CD4-positive, alpha-beta T cell treated with Interleukin-6 for 4 hours (primary cell): ENCODE measurements around the gene C19orf25.

Source experiments
- DNase-seq: peaks from one replicate; pipeline ENCODE4 v3.0.0-alpha.2; 2020; ENCODE audit warnings: mixed read lengths

Gene C19orf25

GRCh38 chr19:1460033-1460995, 18.7 kb downstream of the C19orf25 start:
- no peak for DNase-seq

DNA sequence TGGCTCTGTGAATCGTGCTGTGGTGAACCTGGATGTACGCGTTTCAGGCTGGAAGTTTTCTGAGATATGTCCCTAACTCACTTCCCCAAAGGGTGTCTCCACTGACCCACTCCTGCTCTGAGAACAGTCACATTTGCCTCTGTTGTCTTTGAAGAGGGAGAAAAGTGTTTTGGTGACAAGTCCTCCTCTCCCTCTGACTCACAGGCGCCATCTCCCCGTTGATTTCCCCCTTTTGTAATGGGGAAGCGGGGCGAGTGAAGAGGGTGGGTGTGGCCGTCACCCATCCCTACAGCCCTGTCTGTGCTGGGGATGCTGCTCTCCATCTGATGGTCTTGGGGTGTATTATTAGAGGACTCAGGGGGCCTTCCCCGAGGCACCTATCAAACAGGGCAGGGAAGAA, 19.5 kb downstream of the C19orf25 start:
- DNase-seq, result no peak

GRCh38 chr19:1457892-1458291, 21.1 kb downstream of the C19orf25 start:
- DNase-seq, result no peak

DNA sequence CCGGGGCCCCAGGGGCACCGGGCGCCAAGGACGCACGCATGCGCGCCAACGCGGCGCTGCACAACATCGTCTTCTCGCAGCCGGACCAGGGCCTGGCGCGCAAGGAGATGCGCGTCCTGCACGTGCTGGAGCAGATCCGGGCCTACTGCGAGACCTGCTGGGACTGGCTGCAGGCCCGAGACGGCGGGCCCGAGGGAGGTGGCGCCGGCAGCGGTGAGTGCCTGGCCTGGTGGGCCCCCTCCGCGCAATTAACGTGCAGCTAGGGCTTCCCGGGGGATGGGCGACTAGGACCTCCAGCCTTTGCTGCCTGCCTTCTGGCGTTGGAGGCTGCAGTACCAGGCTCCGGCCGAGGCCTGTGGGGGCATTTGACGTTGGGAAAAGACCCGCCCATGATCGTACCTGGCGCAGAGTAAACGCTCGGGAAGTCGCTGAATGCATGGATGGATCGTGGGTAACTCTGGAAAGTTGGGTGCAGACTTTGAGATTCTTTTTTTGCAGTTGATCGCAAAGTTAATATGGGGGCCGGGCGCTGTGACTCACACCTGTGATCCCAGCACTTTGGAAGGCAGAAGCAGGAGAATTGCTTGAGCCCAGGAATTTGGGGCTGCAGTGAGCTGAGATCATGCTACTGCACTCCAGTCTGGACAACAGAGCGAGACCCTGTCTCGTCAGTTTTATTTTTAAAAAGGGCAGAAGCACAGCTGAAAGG, 21.8 kb downstream of the C19orf25 start:
- no peak for DNase-seq

- DNase-seq, result no peak
Observed at GRCh38 chr19:1456121-1456900, 22.7 kb downstream of the C19orf25 start.

DNA sequence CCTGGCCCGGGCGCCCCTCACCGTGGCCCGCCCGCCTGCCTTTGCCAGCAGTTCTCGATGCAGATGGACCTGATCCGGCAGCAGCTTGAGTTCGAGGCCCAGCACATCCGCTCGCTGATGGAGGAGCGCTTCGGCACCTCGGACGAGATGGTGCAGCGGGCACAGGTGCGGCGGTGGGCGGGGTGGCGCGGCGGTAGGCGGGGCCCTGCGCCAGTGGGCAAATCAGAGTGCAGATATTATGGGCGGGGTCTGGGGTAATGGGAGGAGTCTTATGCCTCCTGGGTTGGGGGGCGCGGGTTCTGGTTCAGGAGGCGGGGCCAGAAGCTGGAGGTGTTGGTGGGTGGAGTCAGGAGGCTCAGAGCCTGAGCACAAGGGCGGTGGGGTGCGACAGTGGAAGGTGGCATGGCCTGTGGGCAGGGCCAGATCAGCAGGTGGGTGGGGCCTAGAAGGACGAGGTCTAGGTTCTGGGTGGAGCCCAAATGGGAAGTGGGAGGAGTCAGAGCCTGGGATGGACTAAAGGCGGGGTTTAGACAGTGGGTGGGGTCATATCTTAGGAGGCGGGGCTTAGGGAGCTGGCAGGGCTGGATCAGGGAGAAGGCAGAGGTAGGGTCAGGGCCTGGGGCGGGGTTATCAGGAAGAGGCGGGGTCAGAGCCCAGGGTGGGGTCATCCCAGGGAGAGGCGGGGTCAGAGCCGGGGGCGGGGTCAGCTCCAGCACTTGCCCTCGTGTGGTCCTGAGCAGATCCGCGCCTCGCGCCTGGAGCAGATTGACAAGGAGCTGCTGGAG, 23.5 kb downstream of the C19orf25 start:
- DNase-seq, result peak; percentile 47

DNA sequence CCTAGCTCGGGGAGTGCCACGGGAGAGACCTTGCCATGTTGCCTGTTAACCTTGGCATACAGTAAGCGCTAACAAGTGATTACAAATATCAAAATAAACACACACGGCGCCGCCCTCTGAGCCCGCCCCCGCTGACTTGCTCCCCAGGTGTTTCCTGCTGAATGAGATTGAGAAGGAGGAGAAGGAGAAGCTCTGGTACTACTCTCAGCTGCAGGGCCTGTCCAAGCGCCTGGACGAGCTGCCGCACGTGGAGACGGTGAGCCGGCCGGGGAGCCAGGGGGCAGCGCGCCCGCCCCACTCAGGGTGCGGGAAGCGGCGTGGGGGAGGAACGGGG, 24.0 kb downstream of the C19orf25 start:
- DNase-seq, result no peak

- DNase-seq, result no peak
Observed at GRCh38 chr19:1453525-1454364, 25.3 kb downstream of the C19orf25 start.

- DNase-seq, result no peak
Observed at GRCh38 chr19:1452802-1453524, 26.1 kb downstream of the C19orf25 start.

DNA sequence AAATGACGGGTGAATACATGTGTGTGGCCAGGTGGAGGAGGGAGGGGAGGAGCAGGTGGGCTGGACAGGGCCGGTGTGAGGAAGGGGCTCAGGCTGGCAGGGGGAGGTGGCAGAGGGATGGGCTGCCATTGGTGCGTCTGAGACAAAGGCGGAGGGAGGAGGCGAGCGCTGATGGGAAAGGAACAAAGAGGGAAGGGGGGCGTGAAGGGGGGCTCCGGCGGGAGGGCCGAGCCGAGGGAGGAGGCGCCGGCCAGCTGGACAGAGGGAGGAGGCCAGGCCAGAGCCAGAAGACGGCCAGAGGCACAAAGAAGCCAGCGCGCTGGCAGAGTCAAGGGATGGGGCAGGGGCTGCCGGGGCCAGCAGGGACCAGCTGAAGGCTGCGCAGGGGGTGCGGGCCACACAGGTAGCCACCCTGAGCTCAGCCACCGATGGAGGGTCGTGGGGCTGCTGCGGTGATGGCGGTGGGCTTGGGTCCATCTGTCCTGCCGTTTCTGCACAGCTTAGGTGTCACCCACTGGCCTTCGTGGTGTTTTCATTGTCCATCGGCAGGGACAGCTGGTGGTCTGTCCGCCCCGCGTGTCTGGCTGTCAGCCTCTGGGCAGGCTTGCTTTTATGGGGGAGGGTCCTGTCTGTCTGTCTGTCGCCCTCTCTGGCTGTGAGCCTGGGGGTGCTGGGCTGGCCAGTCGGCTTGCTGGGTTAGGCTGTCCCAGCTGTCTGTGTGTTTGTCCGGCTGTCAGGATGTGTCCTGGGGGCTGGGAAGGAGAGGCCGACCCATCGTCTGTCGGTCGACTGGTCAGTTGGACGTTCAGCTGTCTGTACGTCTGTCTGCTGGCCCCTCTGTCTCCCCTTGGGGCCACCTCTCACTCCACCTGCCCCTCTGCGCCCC, 26.9 kb downstream of the C19orf25 start:
- DNase-seq, result no peak

DNA sequence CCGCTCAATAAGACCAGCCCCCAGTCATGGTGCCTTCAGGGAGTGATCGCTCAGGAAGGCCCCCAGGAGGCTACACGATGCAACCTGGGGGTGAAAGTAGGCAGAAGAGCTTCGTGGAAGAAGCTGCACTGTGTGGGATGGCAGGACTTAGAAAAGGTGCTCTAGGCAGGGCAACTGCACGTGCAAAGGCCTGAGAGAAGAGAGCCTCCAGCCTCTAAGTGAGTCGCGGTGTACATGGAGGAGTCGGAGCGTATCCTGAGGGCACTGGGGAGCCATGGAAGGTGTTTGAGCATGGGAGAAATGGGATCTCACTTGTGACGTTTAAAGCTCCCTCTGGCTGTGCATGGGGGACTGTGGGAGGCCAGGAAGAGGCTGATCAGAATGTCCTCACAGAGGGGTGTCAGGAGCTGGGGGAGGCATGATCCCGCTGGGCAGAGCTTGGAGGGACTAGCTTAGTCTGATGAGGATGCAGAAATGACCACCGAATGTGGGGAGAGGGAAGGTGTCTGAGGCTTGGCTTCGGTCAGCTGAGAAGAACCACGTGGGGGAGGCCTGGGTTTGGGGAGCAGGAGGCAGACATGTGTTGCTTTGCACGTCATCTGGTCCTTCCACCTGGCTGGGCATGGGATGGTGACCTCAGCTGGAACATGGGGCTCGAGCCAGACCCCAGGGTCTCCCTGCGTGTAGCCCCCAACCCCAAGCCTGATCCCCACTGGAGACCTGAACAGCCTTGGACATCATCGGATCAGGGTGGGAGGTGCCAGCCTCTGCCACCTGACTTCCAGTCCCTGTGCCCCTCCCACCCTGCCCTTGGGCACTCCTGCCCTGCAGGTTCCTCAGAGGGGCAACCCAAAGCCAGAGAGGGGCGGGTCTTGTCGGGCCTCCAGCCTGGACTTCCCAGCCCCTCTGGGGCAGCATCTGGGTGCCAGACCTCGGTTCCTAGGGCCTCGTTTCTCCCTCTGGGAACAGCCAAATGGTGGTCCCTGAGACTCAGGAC, 28.0 kb downstream of the C19orf25 start:
- no peak for DNase-seq

DNA sequence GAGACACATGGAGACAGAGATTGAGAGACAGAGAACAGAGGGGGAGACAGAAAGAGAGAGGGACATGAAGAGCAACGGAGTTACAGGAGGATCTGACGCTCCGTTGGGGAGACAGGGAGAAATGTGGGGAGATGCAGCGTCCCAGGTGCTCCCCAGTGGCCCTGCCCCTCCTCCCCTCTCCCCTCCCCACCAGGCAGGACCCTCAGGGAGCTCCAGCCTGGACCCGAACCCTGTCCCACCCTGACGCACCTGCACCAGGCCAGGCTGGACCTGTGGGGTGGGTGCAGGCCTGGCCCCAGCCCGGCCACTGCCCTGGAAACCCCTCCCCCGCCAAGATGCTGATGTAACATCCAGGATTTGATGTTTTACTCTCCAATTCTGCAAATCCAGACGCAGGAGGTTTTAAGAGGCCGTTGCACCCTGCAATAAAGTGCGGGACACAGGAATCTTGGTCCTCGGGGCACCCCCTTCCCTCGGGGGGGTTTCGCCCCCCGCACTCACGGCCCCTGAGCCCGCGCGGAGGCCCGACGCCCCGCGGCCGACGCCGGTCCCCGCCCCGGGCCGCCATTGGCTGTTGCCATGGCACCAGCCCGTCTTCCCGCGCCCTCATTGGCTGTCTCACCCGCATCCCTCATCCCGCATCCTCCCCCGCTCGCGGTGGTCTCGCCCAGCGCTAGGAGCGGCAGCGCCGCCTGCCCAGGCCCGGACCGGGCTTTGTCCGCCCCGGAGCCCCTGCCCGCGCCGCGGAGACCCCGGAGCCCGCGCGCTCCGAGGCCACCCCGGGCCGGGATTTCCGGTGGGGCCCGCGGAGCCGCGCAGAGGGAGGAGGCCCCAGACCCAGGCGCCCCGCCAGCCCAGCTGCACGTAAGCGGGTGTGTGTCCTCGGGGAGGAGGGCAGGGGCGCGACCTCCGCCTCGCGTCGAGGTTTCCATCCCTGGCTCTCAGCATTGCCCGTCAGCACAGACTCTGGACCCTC, 29.3 kb downstream of the C19orf25 start, which contains the start of gene APC2:
APC2 (plus strand) TSS at position 655 of the 976 bp plus-strand sequence. CDS start 2,881 bp downstream, outside the sequence.
- DNase-seq, result peak; percentile 26

DNA sequence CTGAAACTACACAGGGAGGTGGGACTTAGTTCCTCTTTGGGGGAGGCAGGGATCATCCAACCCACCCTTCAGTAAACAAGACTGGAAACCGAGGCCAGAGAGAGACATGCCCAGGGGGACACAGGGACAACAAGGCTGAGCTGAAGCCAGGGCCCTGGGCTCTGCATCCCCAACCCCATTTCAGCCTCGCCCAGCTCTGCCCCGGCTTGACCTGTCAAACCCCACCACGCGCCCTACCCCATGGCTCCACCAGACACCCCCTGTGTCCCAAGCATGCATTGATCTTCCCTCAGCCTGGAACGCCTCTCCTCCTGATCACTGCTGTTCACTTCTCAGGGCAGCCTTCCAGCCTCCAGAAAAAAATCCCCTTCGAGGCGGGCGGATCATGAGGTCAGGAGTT, 31.1 kb downstream of the C19orf25 start:
- no peak for DNase-seq

GRCh38 chr19:1447504-1447903, 31.5 kb downstream of the C19orf25 start:
- no peak for DNase-seq

DNA sequence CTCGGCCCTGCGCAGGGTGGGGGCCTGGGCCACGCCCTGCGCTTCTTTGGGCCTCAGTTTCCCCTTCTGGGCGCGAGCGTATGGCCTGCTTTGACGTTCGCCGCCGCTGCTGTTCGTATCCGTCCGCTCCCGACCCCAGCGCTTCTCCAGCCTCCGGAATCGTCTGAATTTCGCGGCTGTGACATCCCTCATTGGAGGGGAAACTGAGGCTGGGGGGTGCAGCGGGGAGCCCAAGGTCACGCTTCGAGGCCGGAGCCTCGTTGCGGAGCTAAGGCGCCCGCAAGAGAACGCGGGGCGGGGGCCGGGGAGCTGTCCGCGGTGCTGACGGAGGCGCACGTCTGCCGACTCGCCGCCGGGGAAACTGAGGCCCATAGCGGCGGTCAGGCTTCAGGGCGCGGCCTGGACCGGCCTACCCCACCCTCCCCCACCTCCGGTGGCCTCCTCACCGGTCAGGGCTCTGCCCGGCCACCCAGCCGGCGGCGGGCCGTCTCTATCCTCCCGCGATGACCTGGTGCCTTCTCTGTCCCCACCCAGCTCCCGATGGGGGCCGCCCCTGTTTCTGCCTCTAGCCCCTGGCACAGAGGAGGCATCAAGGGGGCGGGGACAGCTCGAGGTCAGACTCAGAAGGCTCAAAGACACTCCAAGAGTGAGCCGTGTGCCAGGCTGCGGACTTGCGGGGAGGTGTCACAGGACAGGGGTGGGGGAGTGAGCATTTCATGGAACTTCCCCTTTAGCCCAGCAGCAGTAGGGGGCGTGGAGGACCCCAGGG, 32.1 kb downstream of the C19orf25 start:
- DNase-seq, result peak; percentile 50
